Astrocyte (in vitro differentiated cells and primary cell): ENCODE measurements around the gene WWP2.

Experiments
- EZH2 ChIP-seq: IDR thresholded peaks from 2 replicates; pipeline ENCODE4 v1.6.1; 2012; ENCODE audit warnings: mild to moderate bottlenecking, low read length, inconsistent platforms; ENCODE audit not compliant: insufficient read depth
- TF ChIP-seq, protein P1 (sequence below): IDR thresholded peaks from 2 replicates; pipeline ENCODE4 v1.5.1; 2011; ENCODE audit warnings: low read depth, mild to moderate bottlenecking, inconsistent platforms, low read length, moderate library complexity; ENCODE audit not compliant: insufficient read depth

DNA sequence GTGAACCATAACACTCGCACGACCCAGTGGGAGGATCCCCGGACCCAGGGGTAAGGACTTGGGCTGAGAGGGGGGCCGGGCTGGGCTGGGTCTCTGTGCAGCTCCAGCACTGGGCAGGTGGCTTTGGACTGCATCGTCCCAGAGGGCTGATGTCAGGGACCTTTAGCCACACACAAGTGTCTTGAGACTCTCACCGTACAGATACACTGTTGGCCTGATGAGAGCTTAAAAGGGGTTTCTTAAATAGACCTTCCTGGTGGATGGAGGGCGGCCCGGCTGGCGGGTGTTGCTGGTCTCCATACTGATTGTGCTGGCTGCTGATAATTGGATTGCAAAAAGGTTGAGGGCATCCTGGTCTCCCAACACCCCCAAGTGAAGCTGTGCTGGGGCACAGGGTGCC lies 167.3 kb downstream of the WWP2 start:
- TF ChIP-seq, protein P1, sequence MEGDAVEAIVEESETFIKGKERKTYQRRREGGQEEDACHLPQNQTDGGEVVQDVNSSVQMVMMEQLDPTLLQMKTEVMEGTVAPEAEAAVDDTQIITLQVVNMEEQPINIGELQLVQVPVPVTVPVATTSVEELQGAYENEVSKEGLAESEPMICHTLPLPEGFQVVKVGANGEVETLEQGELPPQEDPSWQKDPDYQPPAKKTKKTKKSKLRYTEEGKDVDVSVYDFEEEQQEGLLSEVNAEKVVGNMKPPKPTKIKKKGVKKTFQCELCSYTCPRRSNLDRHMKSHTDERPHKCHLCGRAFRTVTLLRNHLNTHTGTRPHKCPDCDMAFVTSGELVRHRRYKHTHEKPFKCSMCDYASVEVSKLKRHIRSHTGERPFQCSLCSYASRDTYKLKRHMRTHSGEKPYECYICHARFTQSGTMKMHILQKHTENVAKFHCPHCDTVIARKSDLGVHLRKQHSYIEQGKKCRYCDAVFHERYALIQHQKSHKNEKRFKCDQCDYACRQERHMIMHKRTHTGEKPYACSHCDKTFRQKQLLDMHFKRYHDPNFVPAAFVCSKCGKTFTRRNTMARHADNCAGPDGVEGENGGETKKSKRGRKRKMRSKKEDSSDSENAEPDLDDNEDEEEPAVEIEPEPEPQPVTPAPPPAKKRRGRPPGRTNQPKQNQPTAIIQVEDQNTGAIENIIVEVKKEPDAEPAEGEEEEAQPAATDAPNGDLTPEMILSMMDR, result no peak
- no peak for TF ChIP-seq EZH2
